HepG2 (cell line): ENCODE data around the gene ZNF554. TPM values are rescaled to one million over a fixed set of nuclear protein-coding genes. Genes with fewer than 3 reads are reported as not detected.

Experiments
- ATAC-seq: fragments of 200-7000 bp; cut with Tn5 transposase; 3 replicates; pipeline ENCODE4 v1.9.1; 2020; ENCODE audit warnings: mild to moderate bottlenecking, moderate library complexity
- BruUV-seq: library from RNA; stranded (reverse); fragments of 400-500 nt; replicated peaks from 2 replicates; lab custom pipeline; 2021; lab: Mats Ljungman, UMichigan
- CTCF ChIA-PET: fragments of 300-600 bp; formaldehyde crosslinking; extraction: SDS; loops from one replicate; lab custom pipeline; 2021; ENCODE audit warnings: low total read pairs, inconsistent platforms, low intra/inter-chr PET ratio; lab: Yijun Ruan, JAX
- POLR2A ChIA-PET: fragments of 350-600 bp; sonication (Branson Sonifier 250); formaldehyde crosslinking; loops from one replicate; lab custom pipeline; 2020; ENCODE audit warnings: antibody characterized with exemption, inconsistent platforms; lab: Yijun Ruan, JAX
- DNase-seq: peaks from one replicate; pipeline ENCODE4 v3.0.0-alpha.2; 2015; ENCODE audit warnings: low spot score
- FAIRE-seq: peaks from 3 replicates; lab custom pipeline; 2011; peaks lifted over from hg19 to GRCh38; lab: Jason Lieb, UNC
- H2AFZ ChIP-seq: one replicate; pipeline ENCODE4 v1.6.1; 2011; ENCODE audit warnings: low read length, inconsistent platforms
- H3K27ac ChIP-seq: fragments of 300-600 bp; 3 replicates; pipeline ENCODE4 v1.8.0; 2011; ENCODE audit warnings: mixed run types, mild to moderate bottlenecking, mixed read lengths, low read length, inconsistent platforms; ENCODE audit not compliant: insufficient read depth; ENCODE audit errors: extremely low read length
- H3K27me3 ChIP-seq, 2 experiments: fragments of 200-600 bp in 1 of 2; 2 replicates in 1 of 2; 3 replicates in 1 of 2; pipeline versions ENCODE4 v1.6.0 to v1.8.0; 2011; ENCODE audit warnings: low read length in 2 of 2, mild to moderate bottlenecking in 2 of 2, moderate library complexity in 2 of 2, inconsistent platforms in 1 of 2; ENCODE audit not compliant: insufficient read depth in 2 of 2, control insufficient read depth in 1 of 2
- H3K36me3 ChIP-seq, 2 experiments: fragments of 200-600 bp in 1 of 2; replicated peaks in 1 of 2; 2 replicates in 1 of 2; 3 replicates in 1 of 2; pipeline versions ENCODE4 v1.5.1 to v1.8.0; 2011; ENCODE audit warnings: low read length in 2 of 2, inconsistent platforms in 1 of 2; ENCODE audit not compliant: insufficient read depth in 2 of 2, control insufficient read depth in 1 of 2
- H3K4me1 ChIP-seq: 2 replicates; pipeline ENCODE4 v1.5.1; 2012; ENCODE audit warnings: low read length, inconsistent platforms; ENCODE audit not compliant: insufficient read depth
- H3K4me2 ChIP-seq: 2 replicates; pipeline ENCODE4 v1.6.0; 2011; ENCODE audit warnings: low read depth, low read length, inconsistent platforms
- H3K4me3 ChIP-seq, 3 experiments: fragments of 200-600 bp in 1 of 3; sonication (generic), shearing (Covaris generic) in 1 of 3; replicated peaks in 1 of 3; 2 replicates each; pipeline ENCODE4 v1.5.1; 2011 to 2016; ENCODE audit warnings: low read length in 3 of 3, inconsistent platforms in 2 of 3, low read depth in 2 of 3, mild to moderate bottlenecking in 2 of 3, control low read depth in 1 of 3, mixed read lengths in 1 of 3; ENCODE audit not compliant: insufficient read depth in 1 of 3
- H3K79me2 ChIP-seq: one replicate; pipeline ENCODE4 v1.6.1; 2011; ENCODE audit warnings: low read length, inconsistent platforms; ENCODE audit not compliant: insufficient read depth
- H3K9ac ChIP-seq: 2 replicates; pipeline ENCODE4 v1.6.0; 2011; ENCODE audit warnings: mild to moderate bottlenecking, low read depth, low read length, inconsistent platforms; ENCODE audit not compliant: insufficient read depth
- H3K9me3 ChIP-seq: 2 replicates; pipeline ENCODE4 v1.5.1; 2012; ENCODE audit warnings: mild to moderate bottlenecking, low read length
- H4K20me1 ChIP-seq: 2 replicates; pipeline ENCODE4 v1.6.0; 2011; ENCODE audit warnings: inconsistent platforms, mild to moderate bottlenecking, low read length, moderate library complexity; ENCODE audit not compliant: insufficient read depth
- AGO1 ChIP-seq: fragments of 200-400 bp; formaldehyde crosslinking; IDR thresholded peaks from 2 replicates; pipeline ENCODE4 v1.6.1; 2017; ENCODE audit warnings: mild to moderate bottlenecking, low read depth, low read length, moderate library complexity; ENCODE audit not compliant: poor library complexity, severe bottlenecking
- ATRX ChIP-seq: sonication (generic); formaldehyde crosslinking; IDR thresholded peaks from 2 replicates; pipeline ENCODE4 v1.4.0; 2020; ENCODE audit warnings: missing genetic modification reagents, borderline replicate concordance
- CBX5 ChIP-seq: sonication (generic); formaldehyde crosslinking; IDR thresholded peaks from 2 replicates; pipeline ENCODE4 v1.4.0; 2020; ENCODE audit warnings: missing genetic modification reagents, borderline replicate concordance
- HNRNPH1 ChIP-seq: fragments of 200-400 bp; formaldehyde crosslinking; optimal IDR thresholded peaks from 2 replicates; pipeline ENCODE3; 2017; ENCODE audit warnings: mild to moderate bottlenecking, low read depth, low read length
- HOMEZ ChIP-seq: IDR thresholded peaks from 2 replicates; pipeline ENCODE4 v1.6.1; 2016; ENCODE audit warnings: low read depth
- MAFF ChIP-seq: IDR thresholded peaks from 2 replicates; pipeline ENCODE4 v1.6.1; 2011; ENCODE audit warnings: low read depth, low read length, improper control_type of control experiment
- NKX3-1 ChIP-seq: sonication (generic); formaldehyde crosslinking; IDR thresholded peaks from 2 replicates; pipeline ENCODE4 v1.5.0; 2020; ENCODE audit warnings: missing genetic modification reagents
- ONECUT2 ChIP-seq: sonication (generic); formaldehyde crosslinking; IDR thresholded peaks from 2 replicates; pipeline ENCODE4 v1.4.0; 2020; ENCODE audit warnings: missing genetic modification reagents
- RARG ChIP-seq: sonication (generic); formaldehyde crosslinking; IDR thresholded peaks from 2 replicates; pipeline ENCODE4 v1.4.0; 2020; ENCODE audit warnings: low read depth, mild to moderate bottlenecking, missing genetic modification reagents
- RBFOX2 ChIP-seq: fragments of 200-400 bp; formaldehyde crosslinking; IDR thresholded peaks from 2 replicates; pipeline ENCODE4 v1.6.1; 2017; ENCODE audit warnings: low read depth, mild to moderate bottlenecking, low read length
- RXRA ChIP-seq: sonication (generic); formaldehyde crosslinking; IDR thresholded peaks from 2 replicates; pipeline ENCODE4 v1.5.1; 2020; ENCODE audit warnings: missing genetic modification reagents
- TEAD3 ChIP-seq: optimal IDR thresholded peaks from 2 replicates; pipeline ENCODE3; 2016; ENCODE audit warnings: borderline replicate concordance
- TEF ChIP-seq: sonication (generic); formaldehyde crosslinking; IDR thresholded peaks from 2 replicates; pipeline ENCODE4 v1.5.0; 2020; ENCODE audit warnings: missing genetic modification reagents
- TP53 ChIP-seq: sonication (generic); formaldehyde crosslinking; conservative IDR thresholded peaks from 2 replicates; pipeline ENCODE4 v1.4.0; 2020; ENCODE audit warnings: missing genetic modification reagents
- ZFP62 ChIP-seq: sonication (generic); formaldehyde crosslinking; IDR thresholded peaks from 2 replicates; pipeline ENCODE4 v1.4.0; 2020; ENCODE audit warnings: missing genetic modification reagents
- ZNF256 ChIP-seq: sonication (generic); formaldehyde crosslinking; conservative IDR thresholded peaks from 2 replicates; pipeline ENCODE4 v1.4.0; 2020; ENCODE audit warnings: missing genetic modification reagents
- ZNF264 ChIP-seq: sonication (generic); formaldehyde crosslinking; IDR thresholded peaks from 2 replicates; pipeline ENCODE4 v1.4.0; 2020; ENCODE audit warnings: missing genetic modification reagents
- ZNF44 ChIP-seq: sonication (generic); formaldehyde crosslinking; IDR thresholded peaks from 2 replicates; pipeline ENCODE4 v1.5.1; 2020; ENCODE audit warnings: mild to moderate bottlenecking, missing genetic modification reagents
- ZNF484 ChIP-seq: sonication (generic); formaldehyde crosslinking; IDR thresholded peaks from 2 replicates; pipeline ENCODE4 v1.5.1; 2020; ENCODE audit warnings: mild to moderate bottlenecking, low read depth, missing genetic modification reagents, borderline replicate concordance
- ZNF788 ChIP-seq: sonication (generic); formaldehyde crosslinking; IDR thresholded peaks from 2 replicates; pipeline ENCODE4 v1.5.0; 2020; ENCODE audit warnings: mild to moderate bottlenecking, missing genetic modification reagents, borderline replicate concordance
- WGBS: methylation state at CpG from one replicate; pipeline ENCODE4 v1.1.6; 2017; ENCODE audit warnings: low lambda C conversion rate; 5-methylcytosine and 5-hydroxymethylcytosine counted together
- in situ Hi-C: cut with HindIII; loops from 2 replicates; pipeline ENCODE4 v1.10.0; 2017; ENCODE audit warnings: low pct_unique_long_range_greater_than_20kb; ENCODE audit not compliant: extremely low pct_ligation_motif_present
- intact Hi-C: fragments of 100-400 bp; cut with micrococcal nuclease; formaldehyde crosslinking; loops from one replicate; pipeline ENCODE4 v1.10.0; 2022; ENCODE audit not compliant: unreplicated experiment
- polyA plus RNA-seq, 8 experiments: library from polyadenylated mRNA; depleted of rRNA in 3 of 8; stranded (reverse) in 7 of 8; unstranded in 1 of 8; fragments of >200 nt; fragmentation: Illumina TruSeq in 4 of 8; extraction: Trizol in 4 of 8; gene quantifications; 2 replicates each; pipeline versions ENCODE4 v1.2.1 to v1.2.3, GENCODE V29; 2011 to 2016; ENCODE audit warnings: low read depth in 4 of 8, missing spikeins in 1 of 8, mixed read lengths in 1 of 8; ENCODE audit not compliant: insufficient read depth in 1 of 8
- total RNA-seq, 5 experiments: library from RNA; depleted of rRNA; stranded (reverse); fragments of >200 nt; fragmentation: Illumina TruSeq; extraction: Trizol; gene quantifications; 2 replicates each; pipeline ENCODE4 v1.2.3, GENCODE V29; 2016; ENCODE audit warnings: low read depth in 1 of 5

ZNF554 gene
- total and polyA plus RNA-seq, 2 of the 13 experiments (the other 11 are each of a cell fraction or from before 2014, with no cell fraction given), result 2.2 to 2.7 TPM

GRCh38 chr19:2845107-2845506 is 25.4 kb downstream of the ZNF554 start:
- Histone ChIP-seq H3K36me3 (peaks cover 2% of the 10 kb centered on the region in 2 experiments; a peak in 3 of 5 replicates), H3K4me2 (no peak overlapping the region), H4K20me1 (peaks cover 2% of the 10 kb centered on the region; the same call in 1 of the 2 replicates), H3K27ac (no peak overlapping the region), H3K27me3 (no peaks in the 10 kb centered on the region), H3K9me3 (no peaks in the 10 kb centered on the region), H2AFZ (no peak overlapping the region), H3K4me3 (no peak overlapping the region), H3K79me2 (peaks cover 50% of the 10 kb centered on the region), H3K4me1 (peaks cover 44% of the 10 kb centered on the region), H3K9ac (no peak overlapping the region)
- TF ChIP-seq AGO1 (no peak), NKX3-1 (CRISPR knock-in tag) (no peak), ATRX (CRISPR knock-in tag) (no peak), ZFP62 (CRISPR knock-in tag) (no peak), TEAD3 (CRISPR knock-in tag) (no peak), RBFOX2 (no peak), HOMEZ (CRISPR knock-in tag) (no peak), HNRNPH1 (no peak), ZNF256 (CRISPR knock-in tag) (no peak), ZNF44 (CRISPR knock-in tag) (no peak), CBX5 (no peak), MAFF (no peak), TEF (CRISPR knock-in tag) (no peak), ZNF484 (CRISPR knock-in tag) (no peak), TP53 (no peak), ZNF788 (no peak), RXRA (CRISPR knock-in tag) (no peak), ZNF264 (no peak), RARG (CRISPR knock-in tag) (no peak), ONECUT2 (CRISPR knock-in tag) (no peak)
- POLR2A ChIA-PET, result no interaction called here
- intact Hi-C loops (no loop called here), in situ Hi-C loops (no loop called here)
- WGBS, result 97% methylated on average over 2 of the region's 2 CpGs
- FAIRE-seq, result no peak
- ATAC-seq, result no peak
- no TSS peak for BruUV-seq
- CTCF ChIA-PET, result no interaction called here
- no peak for DNase-seq
